ENCODE measurements around the gene SCUBE3. TPM values are rescaled to one million over a fixed set of nuclear protein-coding genes. Genes with fewer than 3 reads are reported as not detected.
A peak's percentile ranks its signal among the peaks of the same experiment; 100 is the strongest.

The SCUBE3 gene
- total and polyA plus RNA-seq, 2 experiments from 2014 or later: 78.2 to 78.7 TPM

GRCh38 chr6:35253249-35253648 lies 39.5 kb downstream of the SCUBE3 start:
- H3K9me3 ChIP-seq (ENCODE audit: low read depth): no peaks in the 10 kb centered on the region
- no peaks in the 10 kb centered on the region for H3K36me3 ChIP-seq
- no peak overlapping the region for H3K4me3 ChIP-seq
- TF ChIP-seq CTCF (IDR thresholded peaks at IDR 0.05; ENCODE audit: low read depth, low read length): no peak
- H3K27ac ChIP-seq: no peak overlapping the region
- no peaks in the 10 kb centered on the region for H3K27me3 ChIP-seq
- peaks cover 9% of the 10 kb centered on the region for H3K4me1 ChIP-seq (ENCODE audit: low read depth)
- no peak for DNase-seq (ENCODE audit: low read depth in 1 of 2, low spot score in 1 of 2)

GRCh38 chr6:35258336-35258735 lies 44.6 kb downstream of the SCUBE3 start:
- TF ChIP-seq CTCF (IDR thresholded peaks at IDR 0.05; ENCODE audit: low read depth, low read length): no peak
- no peak for DNase-seq (ENCODE audit: low read depth in 1 of 2, low spot score in 1 of 2)
- Histone ChIP-seq H3K9me3 (ENCODE audit: low read depth) (no peaks in the 10 kb centered on the region), H3K4me3 (peak overlapping the region; percentile 55), H3K36me3 (no peaks in the 10 kb centered on the region), H3K27me3 (no peaks in the 10 kb centered on the region), H3K27ac (peak overlapping the region; percentile 90), H3K4me1 (ENCODE audit: low read depth) (peaks cover 18% of the 10 kb centered on the region)

- H3K9me3 ChIP-seq (ENCODE audit: low read depth): no peaks in the 10 kb centered on the region
- H3K4me3 ChIP-seq: peak overlapping the region; percentile 55
- H3K27ac ChIP-seq: peak overlapping the region; percentile 90
- peak; percentile 23 for TF ChIP-seq CTCF (IDR thresholded peaks at IDR 0.05; ENCODE audit: low read depth, low read length)
- DNase-seq (ENCODE audit: low read depth in 1 of 2, low spot score in 1 of 2): peak; percentile 62 to 76
- H3K4me1 ChIP-seq (ENCODE audit: low read depth): peaks cover 23% of the 10 kb centered on the region
- no peaks in the 10 kb centered on the region for H3K36me3 ChIP-seq
- no peaks in the 10 kb centered on the region for H3K27me3 ChIP-seq
Measured at GRCh38 chr6:35258858-35259193, 45.1 kb downstream of the SCUBE3 start.

- no peaks in the 10 kb centered on the region for H3K9me3 ChIP-seq (ENCODE audit: low read depth)
- H3K4me3 ChIP-seq: peak within 1 kb of the TSS; percentile 55
- H3K4me1 ChIP-seq (ENCODE audit: low read depth): peaks cover 28% of the 10 kb centered on the region
- H3K27ac ChIP-seq: peak within 1 kb of the TSS; percentile 90
- peak; percentile 98 for DNase-seq (ENCODE audit: low read depth in 1 of 2, low spot score in 1 of 2)
- H3K27me3 ChIP-seq: no peaks in the 10 kb centered on the region
- no peaks in the 10 kb centered on the region for H3K36me3 ChIP-seq
- TF ChIP-seq CTCF (IDR thresholded peaks at IDR 0.05; ENCODE audit: low read depth, low read length): peak; percentile 0
Measured at GRCh38 chr6:35259194-35259947, 45.6 kb downstream of the SCUBE3 start, which contains the start of gene ZNF76. TSS of gene ZNF76 (plus strand) at chr6:35259735. CDS start at chr6:35281152, 21,417 bp downstream.

GRCh38 chr6:35259948-35260590 lies 46.3 kb downstream of the SCUBE3 start:
- Histone ChIP-seq H3K27ac (peak overlapping the region; percentile 90), H3K4me3 (peak overlapping the region; percentile 55), H3K27me3 (no peaks in the 10 kb centered on the region), H3K36me3 (no peaks in the 10 kb centered on the region), H3K4me1 (ENCODE audit: low read depth) (peaks cover 35% of the 10 kb centered on the region), H3K9me3 (ENCODE audit: low read depth) (no peaks in the 10 kb centered on the region)
- no peak for TF ChIP-seq CTCF (IDR thresholded peaks at IDR 0.05; ENCODE audit: low read depth, low read length)
- peak; percentile 64 to 78 for DNase-seq (ENCODE audit: low read depth in 1 of 2, low spot score in 1 of 2)

Data from cardiac muscle cell (in vitro differentiated cells and primary cell).